Neutrophil (primary cell): Measurements from ENCODE around the gene TNRC6C.

ENCODE experiments used
- H3K27ac ChIP-seq: fragments of 200-600 bp; sonication (generic); 2 replicates; pipeline ENCODE4 v1.5.1; 2016; ENCODE audit warnings: mild to moderate bottlenecking, moderate library complexity
- H3K27me3 ChIP-seq: fragments of 200-600 bp; sonication (generic); 2 replicates; pipeline ENCODE4 v1.6.0; 2016; ENCODE audit warnings: mild to moderate bottlenecking
- H3K36me3 ChIP-seq: fragments of 200-600 bp; sonication (generic); 2 replicates; pipeline ENCODE4 v1.5.1; 2017
- H3K4me1 ChIP-seq, 2 experiments: fragments of 200-600 bp in 1 of 2; sonication (generic) in 1 of 2; 1 replicate in 1 of 2; 2 replicates in 1 of 2; pipeline versions ENCODE4 v1.5.1 to v1.6.1; 2013 to 2016; ENCODE audit warnings: low read depth in 1 of 2, low read length in 1 of 2, mild to moderate bottlenecking in 1 of 2, moderate library complexity in 1 of 2; ENCODE audit not compliant: control insufficient read depth in 1 of 2, insufficient read depth in 1 of 2
- H3K4me3 ChIP-seq, 2 experiments: fragments of 200-600 bp in 1 of 2; sonication (generic) in 1 of 2; 1 replicate in 1 of 2; 2 replicates in 1 of 2; pipeline ENCODE4 v1.5.1; 2013 to 2016; ENCODE audit warnings: low read depth in 1 of 2, low read length in 1 of 2, mild to moderate bottlenecking in 1 of 2, moderate library complexity in 1 of 2
- H3K9me3 ChIP-seq: fragments of 200-600 bp; sonication (generic); 2 replicates; pipeline ENCODE4 v1.5.1; 2016
- TF ChIP-seq, protein P1 (sequence below): fragments of 200-600 bp; sonication (generic); IDR thresholded peaks from 2 replicates; pipeline ENCODE4 v1.5.1; 2016; ENCODE audit warnings: antibody characterized with exemption

TNRC6C gene

DNA sequence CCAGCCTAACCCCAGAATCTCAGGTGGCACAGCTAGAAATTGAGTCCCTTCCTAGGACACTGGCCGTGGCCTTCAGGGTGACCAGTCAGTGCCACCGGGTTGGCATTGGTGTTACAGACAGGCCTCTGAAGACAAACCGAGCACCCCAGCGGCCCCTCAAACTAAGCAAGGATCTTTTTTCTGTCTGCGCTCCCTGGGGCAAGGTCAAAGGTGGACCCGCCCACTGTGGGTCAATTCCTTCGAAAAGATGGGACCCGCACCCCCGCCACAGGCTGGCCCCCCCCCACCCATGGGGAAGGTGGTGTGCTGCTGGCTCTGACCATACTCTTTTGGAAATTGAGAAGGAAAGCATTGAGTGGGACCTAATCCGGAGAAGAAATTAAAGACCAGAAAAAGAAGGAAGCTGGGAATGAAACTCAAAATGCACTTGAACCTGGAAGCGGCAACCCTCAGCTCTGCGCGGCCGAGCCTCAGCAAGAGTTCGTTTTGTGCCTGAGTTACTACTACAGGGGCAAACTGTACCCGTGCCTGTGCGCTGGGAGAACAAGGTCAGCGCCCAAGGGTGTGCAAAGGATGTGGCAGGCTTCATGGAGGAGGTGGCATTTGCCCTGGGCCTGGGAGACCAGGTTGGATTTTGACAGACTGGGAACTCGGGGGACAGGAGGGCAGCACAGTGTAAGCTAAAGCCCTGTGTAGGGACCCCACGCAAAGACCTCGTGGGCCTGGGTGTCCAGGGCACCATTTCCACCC is 149.6 kb downstream of the TNRC6C start:
- peak overlapping the region; percentile 8 for H3K27ac ChIP-seq
- H3K4me3 ChIP-seq: no peak overlapping the region
- H3K4me1 ChIP-seq: peaks cover 6 to 8% of the 10 kb centered on the region in 2 experiments
- H3K27me3 ChIP-seq: no peaks in the 10 kb centered on the region
- peaks cover 88% of the 10 kb centered on the region for H3K36me3 ChIP-seq
- H3K9me3 ChIP-seq: no peaks in the 10 kb centered on the region
- TF ChIP-seq, protein P1, sequence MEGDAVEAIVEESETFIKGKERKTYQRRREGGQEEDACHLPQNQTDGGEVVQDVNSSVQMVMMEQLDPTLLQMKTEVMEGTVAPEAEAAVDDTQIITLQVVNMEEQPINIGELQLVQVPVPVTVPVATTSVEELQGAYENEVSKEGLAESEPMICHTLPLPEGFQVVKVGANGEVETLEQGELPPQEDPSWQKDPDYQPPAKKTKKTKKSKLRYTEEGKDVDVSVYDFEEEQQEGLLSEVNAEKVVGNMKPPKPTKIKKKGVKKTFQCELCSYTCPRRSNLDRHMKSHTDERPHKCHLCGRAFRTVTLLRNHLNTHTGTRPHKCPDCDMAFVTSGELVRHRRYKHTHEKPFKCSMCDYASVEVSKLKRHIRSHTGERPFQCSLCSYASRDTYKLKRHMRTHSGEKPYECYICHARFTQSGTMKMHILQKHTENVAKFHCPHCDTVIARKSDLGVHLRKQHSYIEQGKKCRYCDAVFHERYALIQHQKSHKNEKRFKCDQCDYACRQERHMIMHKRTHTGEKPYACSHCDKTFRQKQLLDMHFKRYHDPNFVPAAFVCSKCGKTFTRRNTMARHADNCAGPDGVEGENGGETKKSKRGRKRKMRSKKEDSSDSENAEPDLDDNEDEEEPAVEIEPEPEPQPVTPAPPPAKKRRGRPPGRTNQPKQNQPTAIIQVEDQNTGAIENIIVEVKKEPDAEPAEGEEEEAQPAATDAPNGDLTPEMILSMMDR: no peak

DNA sequence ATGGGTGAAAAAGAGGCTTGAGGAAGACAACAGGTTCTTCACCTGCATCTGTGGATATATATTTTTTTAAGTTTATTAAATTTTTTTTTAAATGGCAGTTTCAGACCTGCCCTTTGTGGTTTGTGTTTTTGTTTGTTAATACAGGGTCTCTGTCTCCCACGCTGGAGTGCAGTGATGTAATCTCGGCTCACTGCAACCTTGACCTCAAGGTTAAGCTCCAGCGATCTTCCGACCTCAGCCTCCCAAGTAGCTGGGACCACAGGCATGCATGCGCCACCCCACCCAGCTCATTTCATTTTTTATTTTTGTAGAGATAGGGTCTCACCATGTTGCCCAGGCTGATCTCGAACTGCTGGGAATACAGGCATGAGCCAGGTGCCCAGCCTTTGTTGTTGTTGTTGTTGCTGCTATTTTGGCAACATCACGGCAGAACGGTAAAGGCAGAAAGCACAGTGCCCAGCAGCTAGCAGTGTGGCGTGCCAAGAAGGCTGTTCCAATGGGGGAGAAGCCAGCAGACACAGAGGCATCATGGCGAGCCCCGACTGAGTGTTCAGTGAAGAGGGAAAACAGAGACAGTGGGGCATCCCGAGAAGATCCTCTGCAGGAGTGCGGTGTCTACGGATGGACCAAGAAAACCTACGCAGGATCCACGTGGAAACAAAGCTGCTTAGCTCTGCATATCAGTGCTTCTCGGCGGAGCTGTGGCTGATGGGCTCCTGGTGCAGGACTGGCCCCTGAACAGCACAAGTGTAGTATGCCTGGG is 150.4 kb downstream of the TNRC6C start:
- Histone ChIP-seq H3K9me3 (no peaks in the 10 kb centered on the region), H3K36me3 (peaks cover 85% of the 10 kb centered on the region), H3K4me1 (peaks cover 14 to 16% of the 10 kb centered on the region in 2 experiments), H3K4me3 (no peak overlapping the region), H3K27ac (no peak overlapping the region), H3K27me3 (no peaks in the 10 kb centered on the region)
- TF ChIP-seq, protein P1: no peak

DNA sequence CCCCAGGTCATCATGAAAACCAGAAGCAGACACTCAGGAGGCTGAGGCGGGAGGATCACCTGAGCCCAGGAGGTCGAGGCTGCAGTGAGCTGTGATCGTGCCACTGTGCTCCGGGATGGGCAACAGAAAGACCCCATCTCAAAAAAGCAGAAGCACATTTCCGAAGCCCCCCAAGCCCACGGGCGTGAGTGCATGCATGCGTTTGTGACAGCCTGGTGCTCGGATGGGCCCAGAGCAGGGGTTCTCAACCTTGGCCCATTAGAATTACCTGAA is 150.9 kb downstream of the TNRC6C start:
- peaks cover 83% of the 10 kb centered on the region for H3K36me3 ChIP-seq
- no peaks in the 10 kb centered on the region for H3K9me3 ChIP-seq
- H3K27ac ChIP-seq: no peak overlapping the region
- TF ChIP-seq, protein P1: no peak
- H3K4me3 ChIP-seq: no peak overlapping the region
- peaks cover 19 to 21% of the 10 kb centered on the region in 2 experiments for H3K4me1 ChIP-seq
- no peaks in the 10 kb centered on the region for H3K27me3 ChIP-seq

DNA sequence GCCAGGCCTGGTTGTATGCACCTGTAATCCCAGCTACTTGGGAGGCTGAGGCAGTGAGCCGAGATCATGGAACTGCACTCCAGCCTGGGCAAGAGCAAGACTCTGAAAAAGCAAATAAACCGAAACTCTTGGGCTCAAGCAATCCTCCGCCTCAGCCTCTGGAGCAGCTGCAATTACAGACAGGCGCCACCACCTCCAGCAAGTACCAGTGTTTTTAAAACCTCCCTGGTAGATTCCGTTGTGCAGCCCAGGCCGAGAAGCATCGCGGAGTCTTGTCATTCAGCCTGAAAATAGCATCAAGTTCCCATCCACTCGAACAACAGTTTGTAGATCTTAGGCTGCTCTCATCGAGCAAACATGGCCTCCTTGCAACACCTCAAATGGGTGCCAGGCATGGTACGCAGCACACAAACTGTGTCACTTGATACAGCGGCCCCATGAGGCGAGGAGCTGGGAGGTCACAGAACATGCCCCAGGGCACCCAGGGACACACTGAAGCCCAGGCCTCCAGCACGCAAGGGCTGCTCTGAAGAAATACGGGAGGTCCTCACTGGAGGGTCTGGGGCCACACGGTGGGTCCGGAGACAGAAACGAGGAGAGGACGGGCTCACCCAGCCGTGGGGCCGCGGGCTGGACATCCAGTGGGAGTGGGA is 152.0 kb downstream of the TNRC6C start:
- no peak overlapping the region for H3K27ac ChIP-seq
- peaks cover 85% of the 10 kb centered on the region for H3K36me3 ChIP-seq
- no peaks in the 10 kb centered on the region for H3K9me3 ChIP-seq
- H3K27me3 ChIP-seq: no peaks in the 10 kb centered on the region
- no peak overlapping the region for H3K4me3 ChIP-seq
- peaks cover 25 to 26% of the 10 kb centered on the region in 2 experiments for H3K4me1 ChIP-seq
- TF ChIP-seq, protein P1: no peak

DNA sequence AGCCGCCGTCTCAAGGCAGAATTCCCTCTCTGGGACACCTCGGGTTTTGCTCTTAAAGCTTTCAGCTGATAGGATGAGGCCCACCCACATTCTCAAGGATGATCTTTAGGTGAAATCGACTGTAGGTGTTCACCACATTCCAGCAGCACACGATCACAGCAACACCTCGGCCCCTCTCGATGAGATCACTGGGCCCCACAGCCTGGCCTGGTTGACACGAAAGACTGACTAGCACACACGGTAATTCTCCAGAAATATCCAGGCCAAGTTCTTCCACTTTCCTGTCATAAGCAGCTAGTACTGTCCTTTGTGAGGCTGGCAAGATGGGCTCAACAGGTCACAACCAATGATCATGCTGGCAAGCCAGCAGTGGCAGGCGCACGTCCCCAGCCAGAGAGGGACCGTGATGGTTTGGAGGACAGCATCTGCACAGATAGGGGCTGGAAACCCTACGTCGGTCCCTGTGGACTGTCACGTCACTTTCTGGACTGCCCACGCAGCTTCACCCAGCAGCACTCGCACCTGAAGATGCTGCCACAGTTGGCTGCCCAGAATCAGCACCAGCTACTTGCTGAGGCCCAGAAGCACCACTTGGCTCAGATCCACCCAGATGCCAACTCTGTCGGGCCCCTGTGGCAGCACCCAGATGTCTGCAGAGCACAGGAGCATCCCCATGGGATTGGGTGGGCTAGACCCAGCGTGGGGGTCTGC is 152.7 kb downstream of the TNRC6C start:
- Histone ChIP-seq H3K27me3 (no peaks in the 10 kb centered on the region), H3K9me3 (no peaks in the 10 kb centered on the region), H3K36me3 (peaks cover 85% of the 10 kb centered on the region), H3K4me3 (no peak overlapping the region), H3K4me1 (peaks cover 26 to 28% of the 10 kb centered on the region in 2 experiments), H3K27ac (no peak overlapping the region)
- TF ChIP-seq, protein P1: no peak
